GM19438 (cell line): Measurements from ENCODE around the gene FUBP3.

Experiments
- ATAC-seq: cut with Tn5 transposase; IDR thresholded peaks from one replicate; pipeline ENCODE4 v1.9.1; 2021; ENCODE audit warnings: low read depth; ENCODE audit not compliant: unreplicated experiment

The FUBP3 gene

GRCh38 chr9:130660683-130661450 is 81.5 kb downstream of the FUBP3 start:
- ATAC-seq = no peak

DNA sequence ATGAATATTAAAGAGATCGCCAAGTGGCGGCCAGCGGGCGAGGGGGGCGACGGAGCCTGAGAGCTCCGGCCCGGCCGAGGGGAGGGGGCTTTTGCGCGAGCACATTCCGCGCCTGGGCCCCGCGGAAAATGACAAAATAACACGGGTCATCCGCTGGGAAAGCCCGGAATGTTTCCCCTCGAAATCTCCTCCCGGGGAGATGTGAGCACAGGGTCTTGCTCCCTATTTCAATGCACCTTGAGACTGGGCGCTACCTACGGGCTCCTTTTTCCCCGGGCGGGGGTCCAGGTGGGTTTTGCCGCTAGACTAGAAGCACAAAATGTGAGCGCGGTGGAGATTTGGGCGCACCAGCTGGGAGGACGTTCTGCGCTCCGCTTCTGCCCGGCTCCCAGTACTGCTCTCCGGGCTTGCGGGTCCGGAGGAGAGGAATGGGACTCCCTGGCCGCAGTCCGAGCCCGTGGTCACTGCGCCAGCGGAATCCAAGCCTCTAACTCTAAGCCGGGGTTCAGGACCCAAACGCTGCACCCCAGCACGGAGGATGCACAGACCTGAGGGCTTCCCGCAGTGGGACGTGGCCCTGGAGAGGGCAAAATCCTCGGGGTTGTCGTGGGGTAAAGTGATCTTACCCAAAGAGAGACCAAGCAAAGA is 82.2 kb downstream of the FUBP3 start:
- no peak for ATAC-seq

GRCh38 chr9:130662099-130662969 is 83.0 kb downstream of the FUBP3 start:
- no peak for ATAC-seq

- ATAC-seq = no peak
Measured at GRCh38 chr9:130662970-130663257, 83.5 kb downstream of the FUBP3 start.

- no peak for ATAC-seq
Measured at GRCh38 chr9:130663258-130663976, 84.0 kb downstream of the FUBP3 start.

DNA sequence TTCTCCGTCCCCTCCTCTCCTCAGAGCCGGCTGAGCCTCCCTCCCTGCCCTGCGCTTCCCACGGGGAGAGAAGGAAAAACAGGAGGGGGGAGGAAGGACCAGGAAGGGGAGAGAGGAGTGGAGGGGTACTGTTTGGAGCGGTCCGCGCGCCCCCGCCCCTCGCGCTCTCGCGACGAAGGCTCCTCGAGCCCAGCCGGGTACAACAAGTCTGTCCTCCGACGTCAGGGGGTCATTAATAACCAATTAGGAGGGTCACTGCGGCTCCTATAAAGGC is 84.5 kb downstream of the FUBP3 start:
- ATAC-seq = no peak

GRCh38 chr9:130664251-130665028 is 85.1 kb downstream of the FUBP3 start, which contains the start of gene PRDM12:
Gene PRDM12 (plus strand): TSS chr9:130664594. CDS start chr9:130664654, 60 bp downstream.
- no peak for ATAC-seq

DNA sequence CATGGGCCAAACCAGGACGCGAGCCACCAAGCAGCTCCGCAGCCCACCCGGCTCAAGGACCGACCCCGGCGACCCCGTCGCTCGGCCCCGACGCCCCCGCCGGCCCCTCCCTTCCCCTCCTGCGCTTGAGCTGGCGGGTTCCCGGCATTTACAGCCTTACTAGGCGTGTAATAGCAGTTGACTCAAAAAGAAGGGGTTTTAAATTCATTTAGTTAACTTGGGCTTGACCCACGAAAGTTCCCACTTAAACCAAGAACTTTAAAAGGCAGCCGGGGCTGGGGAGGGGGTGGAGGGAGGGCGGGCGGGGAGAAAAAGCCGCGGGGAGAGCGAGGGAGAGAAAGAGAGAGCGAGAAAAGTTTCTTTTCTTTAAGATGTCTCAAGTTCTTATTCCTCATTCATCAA is 85.7 kb downstream of the FUBP3 start:
- ATAC-seq = no peak

DNA sequence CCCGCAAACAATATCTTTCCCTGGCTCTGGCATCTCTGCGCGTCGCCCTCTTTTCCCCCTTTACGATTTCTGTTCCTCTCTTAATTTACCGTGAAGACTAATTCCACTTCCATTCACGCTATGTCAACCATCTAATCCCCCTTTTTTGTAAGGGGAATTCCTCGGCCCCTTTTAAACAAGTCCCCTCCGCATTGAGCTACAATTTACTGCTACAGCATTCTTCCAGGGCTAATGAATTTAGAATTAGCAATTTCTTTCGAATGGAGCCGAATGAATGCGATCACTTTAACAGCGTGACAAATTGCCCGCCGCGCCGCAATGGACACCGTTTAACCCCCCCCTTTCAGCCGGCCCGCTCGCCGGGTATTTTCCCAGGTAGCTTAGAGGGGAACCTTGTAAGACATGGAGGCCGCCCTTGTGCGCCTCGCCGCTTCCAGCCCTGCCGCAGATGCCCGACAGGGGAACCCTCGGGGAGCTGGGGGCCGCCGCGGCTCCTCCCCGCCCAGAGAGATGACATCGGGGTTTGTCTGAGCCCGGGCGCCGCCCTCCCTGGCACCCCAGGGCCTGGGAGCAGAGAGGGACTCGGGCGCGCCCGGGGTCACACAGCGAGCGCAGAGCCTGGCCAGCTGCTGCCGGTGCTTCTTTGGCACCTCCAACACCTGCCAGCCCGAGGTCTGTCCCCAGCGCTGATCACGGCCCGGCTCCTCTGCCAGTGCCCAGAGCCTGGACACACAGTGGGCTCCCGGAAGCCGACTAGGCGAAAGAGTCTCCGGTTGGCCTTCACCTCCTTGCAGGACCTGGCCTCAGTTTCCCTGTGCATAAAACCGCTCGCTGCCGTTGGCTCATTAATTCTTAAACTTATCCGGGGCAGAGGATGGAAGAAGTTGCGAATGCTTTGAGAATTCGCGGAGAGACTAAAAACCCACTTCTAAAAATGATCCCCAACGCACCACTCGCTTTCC is 86.3 kb downstream of the FUBP3 start:
- ATAC-seq = no peak

GRCh38 chr9:130666393-130667119 is 87.2 kb downstream of the FUBP3 start:
- ATAC-seq = no peak

GRCh38 chr9:130667120-130667435 is 87.7 kb downstream of the FUBP3 start:
- no peak for ATAC-seq

DNA sequence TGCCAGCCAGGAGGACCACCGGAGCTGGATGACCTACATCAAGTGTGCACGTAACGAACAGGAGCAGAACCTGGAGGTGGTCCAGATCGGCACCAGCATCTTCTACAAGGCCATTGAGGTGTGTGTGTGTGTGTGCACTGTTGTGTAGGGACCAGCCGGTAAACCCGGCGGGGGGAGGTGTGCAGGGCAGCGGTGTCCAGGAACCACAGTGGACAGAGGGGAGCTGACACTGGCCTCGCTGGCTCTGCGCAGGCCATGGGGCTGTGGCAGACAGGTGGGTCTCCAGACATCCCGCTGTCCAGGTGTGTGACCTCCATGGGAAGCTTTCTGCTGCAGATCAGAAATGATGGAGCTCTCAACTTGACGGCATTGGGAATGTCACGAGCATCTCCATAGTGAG is 88.8 kb downstream of the FUBP3 start:
- no peak for ATAC-seq

DNA sequence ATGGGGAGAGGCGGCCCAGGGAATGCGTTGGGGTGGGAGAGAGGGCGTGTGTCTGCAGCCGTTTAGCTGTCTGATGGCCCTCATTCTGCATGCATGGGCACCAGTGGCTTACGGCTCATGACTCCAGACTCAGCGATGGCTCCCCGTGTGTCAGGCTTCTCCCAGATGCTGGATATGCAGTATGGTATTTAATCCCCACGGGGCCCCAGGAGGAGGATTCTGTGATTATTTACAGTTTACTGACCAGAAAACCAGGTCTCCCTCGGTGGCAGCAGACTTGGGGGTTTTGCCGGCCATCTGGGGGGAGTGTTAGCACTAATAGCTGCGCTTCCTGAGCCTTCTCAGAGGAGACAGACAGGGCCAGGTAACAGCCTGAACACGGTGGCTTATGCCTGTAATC is 89.3 kb downstream of the FUBP3 start:
- ATAC-seq = no peak

DNA sequence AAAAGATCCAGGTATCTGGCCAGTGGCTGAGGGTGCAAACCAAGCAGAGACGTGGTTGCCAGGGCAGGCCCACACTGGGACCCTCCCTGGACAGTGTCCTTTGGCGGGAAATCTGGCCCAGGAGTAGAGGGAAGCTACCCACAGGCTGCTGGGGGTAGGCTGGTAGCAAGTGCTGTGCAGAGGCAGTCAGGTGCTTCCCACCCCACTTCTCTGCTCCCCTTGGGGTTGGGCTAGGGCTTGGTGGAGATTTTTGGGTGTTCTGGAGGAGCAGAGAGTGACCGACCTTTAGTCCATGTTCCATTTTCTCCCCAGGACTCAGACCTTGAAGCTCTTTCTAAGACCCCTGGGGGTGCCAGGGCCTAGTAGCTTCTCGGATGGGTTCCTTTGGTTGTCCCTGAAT is 90.6 kb downstream of the FUBP3 start:
- ATAC-seq = no peak

GRCh38 chr9:130670644-130671043 is 91.3 kb downstream of the FUBP3 start:
- ATAC-seq = no peak

DNA sequence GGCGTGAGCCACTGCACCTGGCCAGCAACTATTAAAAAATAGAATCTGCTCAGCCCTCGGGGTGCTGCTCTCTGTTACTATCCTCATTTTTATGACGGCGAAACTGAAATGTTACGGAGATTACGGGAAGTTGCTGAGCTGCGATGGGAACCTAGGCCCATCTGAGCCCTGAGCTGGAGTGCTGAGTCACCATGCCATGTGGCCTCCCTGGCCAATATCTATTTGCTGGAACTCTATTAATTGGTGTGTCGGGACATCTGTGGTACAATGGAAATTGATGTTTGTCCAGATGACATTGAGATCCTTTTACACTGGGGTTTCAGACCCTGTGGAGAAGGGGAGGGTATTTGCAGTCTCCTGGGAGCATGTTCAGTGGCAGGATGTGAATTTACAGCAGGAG is 93.1 kb downstream of the FUBP3 start:
- no peak for ATAC-seq

- ATAC-seq = no peak
Measured at GRCh38 chr9:130672933-130673615, 93.7 kb downstream of the FUBP3 start.

DNA sequence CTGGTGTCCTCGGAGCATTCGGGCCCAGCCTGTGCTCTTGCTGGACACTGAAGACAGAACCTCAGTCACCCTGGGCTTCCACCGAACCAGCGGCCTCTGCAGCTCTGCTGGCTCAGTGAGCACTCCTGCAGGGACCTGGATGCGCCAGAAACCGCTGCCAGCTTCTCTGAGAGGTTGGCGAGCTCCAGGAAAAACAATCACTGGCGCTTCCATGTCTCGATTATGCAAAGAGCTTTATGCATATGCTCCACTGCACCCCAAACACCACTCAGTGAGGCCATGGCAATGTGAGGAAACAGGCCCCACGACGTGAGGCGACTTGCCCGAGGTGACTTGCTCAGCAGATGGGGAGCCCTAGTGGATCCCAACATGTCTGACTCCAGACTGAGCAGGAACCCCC is 96.0 kb downstream of the FUBP3 start:
- no peak for ATAC-seq
